ENCODE results near the gene MRGPRD.
"Not testable (repeated sequence)": the region's sequence is repeated elsewhere in the genome, so short reads cannot be mapped to it uniquely, and the experiment has no call there.

MRGPRD gene

DNA sequence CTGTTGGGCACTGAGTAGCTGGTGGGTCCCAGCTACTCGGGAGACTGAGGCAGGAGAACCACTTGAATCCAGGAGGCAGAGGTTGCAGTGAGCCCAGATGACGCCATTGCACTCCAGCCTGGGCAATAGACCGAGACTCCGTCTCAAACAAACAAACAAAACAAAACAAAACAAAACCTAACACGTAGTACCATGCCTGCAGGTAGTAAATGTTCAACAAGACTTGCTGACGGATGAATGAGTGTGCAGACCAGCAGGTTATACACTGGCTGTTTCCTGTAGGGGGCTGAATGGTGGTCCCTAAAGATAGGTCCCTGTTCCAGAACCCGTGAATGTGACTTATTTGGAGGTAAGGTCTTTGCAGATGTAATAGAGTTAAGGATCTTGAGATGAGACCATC lies 12.8 kb upstream of the MRGPRD start:
- no peak for DNase-seq

DNA sequence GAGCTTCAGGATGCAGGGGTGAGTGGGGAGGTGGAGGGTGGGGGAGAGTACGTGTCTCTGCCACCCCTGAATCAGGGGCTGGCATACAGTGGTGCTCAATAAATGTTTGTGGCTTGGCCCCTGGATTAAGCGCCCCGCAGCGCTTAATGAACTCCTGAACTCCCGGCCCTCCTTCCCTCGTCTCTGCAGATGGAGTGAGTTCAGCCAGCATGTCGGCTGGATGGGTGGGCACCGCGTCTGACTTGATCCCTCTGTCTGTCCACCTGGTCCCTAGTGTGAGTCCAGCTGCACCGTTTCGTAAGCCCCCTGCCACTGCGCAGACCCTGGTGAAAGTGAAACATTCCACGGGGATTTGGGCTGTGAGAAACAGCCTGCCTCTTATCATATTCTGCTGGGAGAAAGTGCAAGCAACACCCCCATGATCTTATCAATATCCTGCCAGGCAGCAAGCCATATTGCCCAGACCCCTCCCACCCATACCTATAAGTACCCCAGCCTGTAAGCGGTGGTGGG lies 12.0 kb upstream of the MRGPRD start:
- no peak for DNase-seq

DNA sequence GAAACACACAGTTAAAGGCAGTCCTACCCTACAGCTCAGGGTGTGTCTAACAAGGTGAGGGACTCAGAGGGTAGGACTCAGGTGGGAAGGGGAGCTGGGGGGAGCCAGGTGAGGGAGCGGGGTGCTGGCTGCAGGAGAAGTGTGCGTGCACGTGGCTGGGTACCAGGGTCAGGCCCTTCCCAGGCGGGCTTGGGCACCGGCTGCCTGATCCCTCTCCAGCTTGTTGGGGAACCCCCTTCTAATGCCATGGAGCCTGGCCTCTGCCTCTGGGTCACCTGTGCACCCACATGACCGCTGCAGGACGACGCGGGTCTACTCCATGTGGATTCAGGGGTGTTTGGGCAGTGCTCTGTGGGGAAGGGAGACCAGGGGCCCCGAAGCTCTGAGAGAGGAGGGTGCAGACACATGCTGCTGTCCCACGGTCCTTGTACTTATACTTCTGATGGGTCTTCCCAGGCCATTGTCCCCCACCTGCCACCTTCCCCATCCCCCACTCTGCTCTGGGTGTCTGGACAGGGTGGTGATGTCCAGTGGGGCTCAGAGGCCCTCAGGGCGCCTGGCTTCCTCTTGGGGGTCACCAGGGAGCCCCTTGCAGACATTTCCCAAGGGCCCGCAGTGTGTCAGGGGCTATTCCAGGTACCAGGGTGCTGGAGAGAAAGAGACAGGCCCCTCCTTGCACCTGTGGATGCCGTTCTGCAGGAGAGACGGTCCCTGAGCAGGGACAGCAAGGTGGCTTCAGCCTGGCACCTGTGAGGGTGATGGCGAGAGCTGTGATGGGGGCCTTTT lies 10.4 kb upstream of the MRGPRD start:
- DNase-seq: no peak

- DNase-seq: no peak
Measured at GRCh38 chr11:68989936-68990606, 9.3 kb upstream of the MRGPRD start.

DNA sequence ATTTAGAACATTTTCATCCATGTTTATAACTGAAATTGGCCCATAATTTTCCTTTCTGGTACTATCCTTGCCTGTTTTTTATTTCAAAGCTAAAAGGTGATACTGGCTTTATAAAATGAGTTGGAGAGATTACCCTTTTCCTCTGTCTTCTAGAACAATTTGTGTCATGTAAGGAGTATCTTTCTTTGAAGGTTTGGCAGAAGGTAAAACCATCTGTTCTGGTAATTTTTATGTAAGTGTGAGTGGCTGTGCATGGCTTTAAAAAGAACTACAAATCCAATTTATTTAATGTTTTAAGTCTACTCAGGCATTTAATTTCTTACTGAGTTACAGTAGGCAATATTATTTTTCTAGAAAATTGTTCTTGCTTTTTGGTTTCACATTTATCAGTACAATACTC lies 7.7 kb upstream of the MRGPRD start:
- DNase-seq: no peak

DNA sequence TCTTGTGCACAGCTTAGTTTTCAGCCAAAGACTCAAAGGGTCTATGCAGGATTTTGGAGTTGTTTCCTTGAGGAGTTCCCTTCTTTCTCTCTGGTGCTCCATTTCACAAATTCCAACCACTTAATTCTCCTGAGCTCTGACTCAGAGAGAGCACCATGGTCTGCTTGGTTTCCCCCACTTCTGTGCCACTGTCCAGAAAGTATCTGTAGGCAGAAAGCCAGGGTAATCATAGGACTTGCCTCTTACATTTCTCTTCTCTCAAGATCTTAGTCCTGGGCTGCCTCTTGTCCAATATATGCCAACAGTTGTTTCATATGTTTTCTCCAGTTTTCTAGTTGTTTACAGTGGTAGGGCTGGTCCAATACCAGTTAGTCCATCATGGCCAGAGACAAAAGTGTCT lies 6.4 kb upstream of the MRGPRD start:
- DNase-seq: no peak

DNA sequence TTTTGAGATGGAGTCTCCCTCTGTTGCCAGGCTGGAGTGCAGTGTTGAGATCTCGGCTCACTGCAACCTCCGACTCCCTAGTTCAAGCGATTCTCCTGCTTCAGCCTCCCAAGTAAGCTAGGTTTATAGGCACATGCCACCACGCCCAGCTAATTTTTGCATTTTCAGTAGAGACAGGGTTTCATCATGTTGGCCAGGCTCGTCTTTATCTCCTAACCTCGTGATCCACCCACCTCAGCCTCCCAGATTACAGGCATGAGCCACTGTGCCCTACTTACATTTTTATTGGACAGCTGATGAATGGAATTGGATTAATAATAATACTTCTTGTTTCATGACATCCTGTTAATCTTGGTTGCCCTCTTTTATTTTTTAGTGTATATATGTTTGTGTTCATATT lies 3.0 kb upstream of the MRGPRD start:
- no peak for DNase-seq

DNA sequence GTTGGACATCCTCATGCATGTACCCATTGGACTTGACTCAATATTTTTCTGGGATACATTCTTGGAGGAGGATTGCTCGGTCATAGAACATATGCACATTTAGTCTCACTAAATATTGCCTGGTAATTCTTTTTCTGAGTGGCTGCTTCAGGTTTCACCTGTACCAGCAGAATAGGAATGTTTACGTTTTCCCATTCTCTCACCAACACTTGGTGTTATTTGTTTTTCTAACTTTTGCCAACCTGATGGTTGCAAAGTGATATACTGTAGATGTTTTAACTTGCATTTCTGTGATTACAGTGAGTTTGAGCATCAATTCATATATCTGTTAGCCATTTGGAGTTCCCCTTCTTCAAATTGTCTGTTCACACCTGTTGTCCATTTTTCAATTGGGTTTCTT lies 1.3 kb upstream of the MRGPRD start:
- DNase-seq: no peak

- no peak for DNase-seq
Measured at GRCh38 chr11:68979931-68980775, 633 bp downstream of the MRGPRD start.

- no peak for DNase-seq
Measured at GRCh38 chr11:68978931-68979594, 1.7 kb downstream of the MRGPRD start.

DNA sequence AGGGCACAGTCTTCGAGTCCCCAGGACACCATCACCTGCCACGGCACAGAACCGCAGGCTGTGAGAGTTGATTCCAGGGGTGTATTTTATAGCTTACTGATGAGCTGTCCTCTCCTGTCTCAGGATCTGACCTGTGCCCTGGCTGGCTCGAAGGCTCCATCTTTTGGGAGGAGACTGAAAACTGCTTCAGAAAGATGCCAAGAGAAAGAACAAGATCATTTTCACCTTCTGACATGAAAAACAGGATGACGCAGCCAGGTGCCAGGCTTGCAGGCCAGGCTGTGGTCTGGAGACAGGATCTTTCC lies 2.2 kb downstream of the MRGPRD start:
- DNase-seq: no peak

- DNase-seq: no peak
Measured at GRCh38 chr11:68977781-68978625, 2.8 kb downstream of the MRGPRD start.

- no peak for DNase-seq
Measured at GRCh38 chr11:68976563-68976962, 4.2 kb downstream of the MRGPRD start.

DNA sequence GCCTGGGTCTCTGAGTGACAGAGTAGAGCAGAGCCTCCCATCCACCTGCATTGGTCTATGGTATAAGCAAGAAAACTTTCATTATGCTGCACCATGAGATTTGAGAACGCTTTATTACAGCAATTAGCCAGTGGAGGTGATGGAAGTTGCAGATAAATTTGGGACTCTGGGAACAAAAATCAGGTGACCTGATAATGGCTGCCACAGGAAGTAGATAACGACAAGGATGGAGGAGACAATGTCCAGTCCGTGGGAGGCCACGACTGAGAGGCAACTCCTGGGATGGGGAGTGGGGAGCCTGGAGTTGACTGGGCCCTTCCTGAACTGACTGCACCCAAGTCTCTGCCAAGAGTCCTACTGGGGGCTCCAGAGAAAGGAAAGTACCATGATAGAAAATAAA lies 4.7 kb downstream of the MRGPRD start:
- DNase-seq: no peak

- DNase-seq: no peak
Measured at GRCh38 chr11:68974421-68975194, 6.2 kb downstream of the MRGPRD start.

DNA sequence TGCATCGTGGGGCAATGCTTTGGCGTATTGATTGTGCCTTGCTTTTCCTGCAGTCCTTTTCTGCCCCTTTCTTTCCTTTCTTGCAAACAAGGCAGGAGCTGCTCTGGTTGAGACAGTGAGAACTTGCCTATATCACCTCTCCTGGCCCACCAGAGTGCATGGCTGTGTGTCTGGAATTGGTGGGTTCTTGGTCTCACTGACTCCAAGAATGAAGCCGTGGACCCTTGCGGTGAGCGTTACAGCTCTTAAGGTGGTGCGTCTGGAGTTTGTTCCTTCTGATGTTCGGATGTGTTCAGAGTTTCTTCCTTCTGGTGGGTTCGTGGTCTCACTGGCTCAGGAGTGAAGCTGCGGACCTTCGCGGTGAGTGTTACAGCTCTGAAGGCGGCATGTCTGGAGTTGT lies 7.1 kb downstream of the MRGPRD start:
- not testable (repeated sequence) for DNase-seq

- no peak for DNase-seq
Measured at GRCh38 chr11:68973219-68973618, 7.6 kb downstream of the MRGPRD start.

- no peak for DNase-seq
Measured at GRCh38 chr11:68970921-68971636, 9.7 kb downstream of the MRGPRD start.

DNA sequence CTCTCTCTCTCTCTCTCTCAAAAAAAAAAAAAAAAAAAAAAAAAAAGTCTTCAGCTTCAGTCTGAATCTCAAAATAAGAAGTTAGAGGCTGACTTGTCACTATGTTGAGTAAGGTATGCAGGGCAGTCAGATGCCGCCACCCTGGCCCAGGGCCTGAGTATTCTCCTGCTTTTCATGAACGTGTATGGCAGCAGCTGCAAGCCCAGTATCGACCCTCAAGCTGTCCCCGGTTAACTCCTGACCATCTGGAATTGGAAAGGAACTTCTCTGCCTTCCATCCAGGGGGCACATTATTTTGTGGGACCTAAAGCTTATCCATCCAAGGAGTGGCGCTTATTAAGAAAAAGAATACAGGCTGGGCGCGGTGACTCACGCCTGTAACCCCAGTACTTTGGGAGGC lies 11.4 kb downstream of the MRGPRD start:
- no peak for DNase-seq

All from T-helper 1 cell (primary cell).